ENCODE results near the gene FOSL1.
"Not testable (repeated sequence)": the region's sequence is repeated elsewhere in the genome, so short reads cannot be mapped to it uniquely, and the experiment has no call there.

Gene FOSL1

DNA sequence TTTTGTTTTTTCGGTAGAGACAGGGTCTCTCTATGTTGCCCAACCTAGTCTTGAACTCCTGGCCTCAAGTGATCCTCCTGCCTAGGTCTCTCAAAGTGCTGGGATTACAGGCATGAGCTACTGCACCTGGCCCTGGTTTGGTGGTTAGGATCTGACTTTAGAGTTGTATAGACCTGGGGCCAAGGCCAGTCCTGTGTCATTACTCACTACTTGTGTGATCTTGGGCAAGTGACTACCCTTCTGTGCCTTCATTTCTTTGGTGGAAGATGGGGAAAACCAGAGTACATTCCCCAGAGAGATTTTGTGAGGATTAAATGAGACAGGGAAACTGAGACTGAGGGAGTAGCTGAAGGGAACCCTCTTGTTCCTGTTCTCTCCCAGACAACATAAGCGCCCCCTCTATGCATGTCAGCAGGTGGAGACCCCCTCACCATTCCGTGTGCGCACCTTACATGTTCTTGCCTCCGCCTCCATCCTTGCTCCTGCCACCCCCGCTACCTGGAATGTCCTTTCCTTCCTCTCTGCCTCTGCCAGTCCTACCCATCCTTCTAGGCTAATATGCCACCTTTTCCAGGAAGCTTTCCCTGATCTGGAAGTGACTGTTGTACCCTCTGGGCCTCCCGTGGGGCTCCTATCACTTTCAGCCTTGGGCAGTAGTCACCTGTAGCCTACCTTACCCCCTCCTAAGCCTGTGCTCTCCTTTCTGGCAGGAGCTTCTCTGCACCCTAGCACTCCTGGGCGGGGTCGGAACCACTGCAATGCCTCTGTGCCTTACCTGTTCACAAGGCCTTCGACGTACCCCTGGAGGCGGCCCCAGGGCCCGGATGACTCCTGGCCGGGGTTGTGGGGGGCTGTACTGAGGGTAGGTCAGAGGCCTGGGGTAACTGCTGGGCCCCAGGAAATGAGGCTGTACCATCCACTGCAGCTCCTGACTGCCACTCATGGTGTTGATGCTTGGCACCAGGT, 3.9 kb downstream of the FOSL1 start:
- DNase-seq (ENCODE audit: low read depth), result no peak

DNA sequence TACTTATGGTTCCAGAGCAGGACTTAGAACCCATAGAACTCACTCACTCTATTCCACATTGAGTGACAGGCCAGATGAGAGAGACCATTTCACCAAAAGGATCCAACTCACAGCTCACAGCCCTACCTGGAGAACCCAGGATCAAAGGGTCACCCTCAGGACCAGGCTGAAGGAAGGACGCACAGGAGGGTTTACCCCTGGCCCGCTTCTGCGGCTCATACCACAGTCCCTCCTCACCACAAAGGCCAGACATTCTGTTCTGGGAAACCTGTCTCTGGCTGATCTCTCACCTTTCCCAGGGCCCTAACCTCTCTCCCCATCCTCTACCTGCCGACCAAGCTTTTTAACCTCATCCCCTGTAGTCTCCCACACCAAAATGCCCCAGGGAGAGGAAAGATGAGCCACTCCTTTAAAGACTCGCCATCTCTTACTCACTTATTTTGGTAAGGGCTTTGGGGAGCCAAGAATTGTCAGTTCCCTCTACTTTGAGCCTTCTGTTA, 4.7 kb downstream of the FOSL1 start:
- no peak for DNase-seq (ENCODE audit: low read depth)

DNA sequence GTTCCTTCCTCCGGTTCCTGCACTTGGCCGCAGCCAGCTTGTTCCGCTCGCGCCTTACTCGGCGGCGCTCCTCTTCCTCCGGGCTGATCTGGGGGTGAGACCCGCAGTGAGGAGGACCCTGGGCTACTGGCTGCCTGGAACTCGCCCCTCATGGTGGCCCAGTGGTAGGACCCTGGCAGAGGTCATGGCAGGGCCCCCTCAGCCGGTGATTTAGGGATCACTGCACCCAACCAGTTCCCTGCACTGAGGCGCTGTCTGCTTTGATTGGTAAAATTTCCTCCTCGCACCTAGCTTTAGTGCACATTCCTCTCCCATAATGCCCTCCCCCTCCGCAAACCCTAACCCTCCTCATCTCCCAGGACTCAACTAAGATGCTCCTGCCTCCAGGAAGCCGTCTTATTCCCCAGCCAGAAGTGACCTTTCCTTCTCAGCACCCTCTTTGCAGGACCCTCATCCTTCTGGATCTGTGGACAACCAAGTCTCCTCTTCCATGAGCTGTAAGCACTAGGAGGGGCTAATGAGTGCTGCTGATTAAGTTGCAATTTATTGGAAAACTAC, 6.1 kb downstream of the FOSL1 start:
- DNase-seq (ENCODE audit: low read depth), result no peak

DNA sequence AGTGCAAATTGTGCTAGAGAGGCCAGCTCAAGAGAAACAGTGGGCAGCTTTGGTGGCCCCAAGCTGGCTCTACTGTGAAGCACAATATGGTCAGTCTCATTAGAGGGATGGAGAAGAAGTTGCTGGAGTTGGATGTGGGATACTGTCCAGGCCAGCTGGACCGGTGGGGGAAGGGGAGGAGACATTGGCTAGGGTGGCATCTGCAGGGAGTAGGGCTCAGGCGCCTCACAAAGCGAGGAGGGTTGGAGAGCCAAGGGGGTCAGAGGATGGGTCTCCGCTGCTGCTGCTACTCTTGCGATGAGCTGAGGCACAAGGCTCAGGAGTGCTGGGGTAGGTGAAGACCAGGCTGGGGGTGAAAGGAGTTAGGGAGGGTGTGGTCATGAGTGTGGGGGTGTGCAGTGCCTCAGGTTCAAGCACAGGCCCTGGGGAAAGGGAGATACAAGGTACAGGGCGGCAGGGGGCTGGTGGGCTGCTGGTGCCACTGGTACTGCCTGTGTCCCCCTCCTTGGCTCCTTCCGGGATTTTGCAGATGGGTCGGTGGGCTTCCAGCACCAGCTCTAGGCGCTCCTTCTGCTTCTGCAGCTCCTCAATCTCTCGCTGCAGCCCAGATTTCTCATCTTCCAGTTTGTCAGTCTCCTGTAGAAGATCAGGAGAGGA, 7.4 kb downstream of the FOSL1 start:
- no peak for DNase-seq (ENCODE audit: low read depth)

DNA sequence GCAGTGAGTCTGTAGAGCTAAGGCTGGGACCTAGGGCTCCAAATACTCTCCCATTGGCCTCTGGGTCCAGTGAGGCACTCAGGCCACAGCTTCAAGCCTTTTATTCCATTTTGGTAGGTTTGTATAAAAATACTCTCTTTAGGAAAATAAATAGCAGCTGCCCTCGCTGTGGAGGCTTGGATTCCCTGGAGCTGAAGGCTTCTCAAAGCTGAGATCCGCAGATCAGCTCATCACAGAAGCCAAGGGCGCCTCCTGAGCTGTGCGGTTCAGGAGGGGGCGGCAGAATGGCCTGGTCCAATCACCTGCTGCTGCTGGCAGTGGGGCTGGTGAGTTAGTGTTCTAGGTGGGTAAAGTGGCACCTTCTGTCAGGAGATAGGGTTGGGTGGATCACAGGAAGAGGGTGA, 8.0 kb downstream of the FOSL1 start:
- not testable (repeated sequence) for DNase-seq (ENCODE audit: low read depth)

DNA sequence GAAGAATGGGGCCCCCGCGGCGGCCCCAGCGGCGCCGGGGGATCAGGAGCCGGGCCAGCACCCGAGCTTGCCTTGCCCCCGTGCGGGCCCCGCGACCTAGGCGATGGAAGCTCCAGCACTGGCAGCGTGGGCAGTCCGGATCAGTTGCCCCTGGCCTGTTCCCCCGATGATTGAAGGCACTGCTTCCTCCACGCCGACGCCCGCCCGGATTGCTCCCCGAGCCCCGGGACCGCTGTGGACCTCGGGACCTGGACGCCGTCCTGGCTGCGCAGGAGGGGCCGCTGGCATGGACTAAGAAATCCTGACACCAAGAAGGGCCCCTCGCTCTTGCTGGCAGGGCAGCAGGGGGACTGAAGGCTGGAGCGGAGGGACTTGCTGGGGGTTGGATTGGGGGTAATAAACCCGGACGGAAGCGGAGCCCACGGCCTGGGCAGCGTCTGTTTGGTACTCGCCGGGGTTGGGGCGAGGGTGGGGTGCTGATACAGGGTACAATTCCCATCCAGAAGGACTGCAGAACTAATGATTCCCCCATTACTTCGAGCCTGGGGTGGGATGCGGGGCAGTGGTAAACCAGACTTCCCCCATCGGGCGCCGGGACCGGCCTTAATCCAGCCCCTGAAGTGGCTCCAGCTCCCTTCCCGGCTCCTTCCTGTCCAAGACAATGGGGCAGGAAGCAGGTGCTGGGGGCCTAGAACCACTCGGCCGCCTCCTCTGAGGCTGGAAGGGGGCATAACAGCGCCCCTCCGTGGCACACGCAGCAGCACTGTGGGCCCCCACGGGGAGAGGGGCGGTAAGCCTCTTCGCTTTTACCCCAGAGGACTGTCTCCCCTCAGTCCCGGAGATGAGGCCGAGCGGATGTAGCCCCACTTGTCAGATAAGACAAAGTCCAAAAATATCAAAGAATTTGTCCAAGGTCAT, 8.7 kb downstream of the FOSL1 start:
- DNase-seq (ENCODE audit: low read depth), result no peak

DNA sequence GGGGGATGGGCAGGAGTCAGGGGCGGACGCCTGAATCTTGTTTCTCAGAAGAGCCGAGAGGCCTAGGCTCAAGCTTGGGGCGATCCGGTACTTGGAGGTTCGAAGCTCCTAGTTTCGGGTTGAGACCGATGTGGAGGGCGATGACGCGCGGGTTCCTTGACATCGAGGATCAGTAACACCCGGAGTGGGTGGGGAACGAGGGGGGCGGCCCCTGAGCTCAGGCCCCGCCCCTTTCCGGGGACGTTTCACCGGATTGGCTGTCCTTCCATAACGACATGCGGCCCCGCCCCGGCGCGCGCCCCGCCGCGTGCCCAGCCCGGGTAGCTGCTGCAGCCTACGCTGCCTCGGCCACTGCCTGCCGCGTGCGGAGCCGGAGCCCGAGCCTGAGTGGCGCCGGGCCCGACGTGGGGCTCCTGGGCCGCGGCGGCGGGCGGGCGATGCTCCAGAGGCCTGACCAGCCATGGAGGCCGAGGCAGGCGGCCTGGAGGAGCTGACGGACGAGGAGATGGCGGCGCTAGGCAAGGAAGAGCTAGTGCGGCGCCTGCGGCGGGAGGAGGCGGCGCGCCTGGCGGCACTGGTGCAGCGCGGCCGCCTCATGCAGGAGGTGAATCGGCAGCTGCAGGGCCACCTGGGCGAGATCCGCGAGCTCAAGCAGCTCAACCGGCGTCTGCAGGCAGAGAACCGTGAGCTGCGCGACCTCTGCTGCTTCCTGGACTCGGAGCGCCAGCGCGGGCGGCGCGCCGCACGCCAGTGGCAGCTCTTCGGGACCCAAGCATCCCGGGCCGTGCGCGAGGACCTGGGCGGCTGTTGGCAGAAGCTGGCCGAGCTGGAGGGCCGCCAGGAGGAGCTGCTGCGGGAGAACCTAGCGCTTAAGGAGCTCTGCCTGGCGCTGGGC, 9.6 kb downstream of the FOSL1 start, which contains the start of gene CCDC85B:
TSS of gene CCDC85B (plus strand) at position 350 of the 895 bp plus-strand sequence. CDS start at position 461, 111 bp downstream.
- DNase-seq (ENCODE audit: low read depth), result peak; percentile 96

DNA sequence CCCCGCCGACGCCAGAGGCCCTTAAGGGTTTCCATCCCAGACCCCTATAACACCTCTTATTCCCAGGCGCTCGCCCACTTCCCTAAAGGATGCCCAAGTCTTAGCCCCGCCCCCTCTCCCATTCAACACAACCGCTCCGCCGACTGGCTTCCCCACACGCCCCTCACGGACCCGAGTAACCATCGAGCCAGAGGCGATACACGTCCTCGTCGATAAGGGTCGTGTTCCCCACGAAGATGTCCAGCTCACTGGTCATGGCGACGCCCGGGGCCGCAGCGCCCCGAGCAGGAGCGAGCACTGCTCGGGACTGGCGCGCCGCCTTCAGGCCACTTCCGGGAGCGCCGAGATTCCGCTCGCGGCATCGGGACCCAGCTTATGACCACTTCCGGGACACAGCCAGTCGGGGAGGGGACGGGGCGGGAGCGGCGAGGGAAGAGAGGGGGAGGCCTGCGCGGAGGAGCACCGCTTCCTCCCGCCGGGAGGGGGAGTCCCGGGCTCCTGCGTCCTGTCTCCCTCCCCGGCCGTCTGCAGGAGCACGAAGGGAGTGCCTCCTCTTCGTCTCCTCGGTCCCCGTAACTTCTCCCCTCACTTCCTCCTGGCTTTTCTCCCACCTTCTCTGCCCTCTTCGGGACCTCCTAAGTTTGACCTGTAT, 11.9 kb downstream of the FOSL1 start, which contains the start of gene FIBP:
TSS of gene FIBP (minus strand) at position 309 of the 652 bp plus-strand sequence. CDS start at position 256, 53 bp downstream.
- peak; percentile 95 for DNase-seq (ENCODE audit: low read depth)

DNA sequence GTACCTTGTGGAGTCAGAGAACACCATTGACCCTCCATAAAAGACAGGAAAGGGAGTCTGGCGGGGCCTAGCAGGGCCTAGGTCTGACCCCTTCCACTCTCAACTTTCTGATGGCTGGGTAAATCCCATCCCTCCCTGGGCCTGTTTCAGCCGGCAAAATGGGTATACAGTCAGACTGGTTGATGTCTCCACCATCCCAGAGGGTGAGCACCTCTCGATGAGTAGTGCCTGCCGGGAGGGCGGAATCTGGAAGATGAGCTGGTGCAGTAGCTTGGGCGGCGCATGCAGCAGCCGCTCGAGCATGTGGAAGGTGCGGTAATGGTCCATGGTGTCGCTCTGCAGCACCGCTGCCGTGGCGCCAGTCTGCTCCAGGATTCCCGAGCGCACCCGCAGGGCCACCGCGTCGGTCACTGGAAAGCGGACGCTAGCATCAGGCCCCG, 12.4 kb downstream of the FOSL1 start:
- no peak for DNase-seq (ENCODE audit: low read depth)

DNA sequence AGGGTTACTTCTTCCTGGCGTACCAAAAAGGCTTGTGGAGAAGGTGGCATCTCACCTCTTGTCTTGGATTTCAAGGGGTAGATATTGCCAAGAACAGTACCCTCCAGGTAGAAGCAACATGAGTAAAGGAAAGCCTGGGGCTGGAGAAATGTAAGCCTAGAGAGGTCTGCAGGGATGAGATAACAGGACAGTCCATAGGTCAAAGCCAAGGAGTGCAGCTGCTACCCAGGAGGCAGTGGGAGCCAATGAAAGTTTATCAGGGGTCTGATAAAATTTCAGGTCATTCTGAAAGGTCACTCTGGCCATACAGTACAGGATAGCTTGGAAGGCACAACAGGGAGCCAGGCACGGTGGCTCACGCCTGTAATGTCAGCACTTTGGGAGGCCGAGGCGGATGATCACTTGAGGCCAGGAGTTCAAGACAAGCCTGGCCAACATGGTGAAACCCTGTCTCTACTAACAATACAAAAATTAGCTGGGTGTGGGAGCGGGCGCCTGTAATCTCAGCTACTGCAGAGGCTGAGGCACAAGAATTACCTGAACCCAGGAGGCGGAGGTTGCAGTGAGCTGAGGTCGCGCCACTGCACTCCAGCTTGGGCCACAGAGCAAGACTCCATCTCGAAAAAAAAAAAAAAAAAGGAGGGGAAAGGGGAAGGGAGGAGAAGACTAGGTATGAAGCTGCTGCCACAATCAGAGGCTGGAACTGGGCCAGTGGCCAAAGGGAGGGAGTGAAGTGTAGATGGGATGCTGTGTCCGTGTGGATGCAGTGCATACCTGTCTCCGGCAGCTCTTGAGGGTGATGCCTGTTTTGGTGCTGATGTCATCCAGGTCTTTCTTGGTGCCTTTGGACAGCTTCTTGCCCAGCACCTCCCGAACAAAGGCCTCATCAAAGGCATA, 13.1 kb downstream of the FOSL1 start:
- no peak for DNase-seq (ENCODE audit: low read depth)

DNA sequence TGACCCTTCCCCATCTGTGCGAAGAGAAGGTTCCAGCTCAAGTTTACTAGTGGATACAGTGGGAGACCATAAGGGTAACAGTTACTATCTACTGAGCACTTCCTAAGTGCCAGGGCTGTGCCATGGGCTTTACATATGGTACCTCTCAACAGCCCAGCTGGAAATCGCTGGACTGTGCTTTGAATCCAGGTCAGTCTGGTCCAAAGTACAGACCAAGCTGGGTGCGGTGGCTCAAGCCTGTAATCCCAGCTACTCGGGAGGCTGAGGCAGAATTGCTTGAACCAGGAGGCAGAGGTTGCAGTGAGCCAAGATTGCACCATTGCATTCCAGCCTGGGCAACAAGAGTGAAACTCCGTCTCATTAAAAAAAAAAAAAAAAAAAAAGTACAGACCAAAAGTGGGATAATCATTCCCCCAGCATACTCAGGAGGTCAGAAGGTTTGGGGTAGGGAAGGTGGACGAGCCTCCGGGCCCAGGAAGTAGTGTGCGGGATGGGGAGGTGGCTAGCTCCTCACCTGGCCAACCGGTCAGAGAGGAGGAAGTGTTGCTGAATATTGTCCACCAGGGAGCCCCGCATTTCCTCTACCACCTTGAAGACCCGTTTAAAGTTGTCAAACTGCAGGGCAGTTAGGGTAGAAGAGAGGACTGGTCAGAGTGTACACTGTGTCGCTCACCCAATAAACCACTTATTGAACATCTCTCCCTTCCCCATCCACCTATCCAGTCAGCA, 14.2 kb downstream of the FOSL1 start:
- no peak for DNase-seq (ENCODE audit: low read depth)

DNA sequence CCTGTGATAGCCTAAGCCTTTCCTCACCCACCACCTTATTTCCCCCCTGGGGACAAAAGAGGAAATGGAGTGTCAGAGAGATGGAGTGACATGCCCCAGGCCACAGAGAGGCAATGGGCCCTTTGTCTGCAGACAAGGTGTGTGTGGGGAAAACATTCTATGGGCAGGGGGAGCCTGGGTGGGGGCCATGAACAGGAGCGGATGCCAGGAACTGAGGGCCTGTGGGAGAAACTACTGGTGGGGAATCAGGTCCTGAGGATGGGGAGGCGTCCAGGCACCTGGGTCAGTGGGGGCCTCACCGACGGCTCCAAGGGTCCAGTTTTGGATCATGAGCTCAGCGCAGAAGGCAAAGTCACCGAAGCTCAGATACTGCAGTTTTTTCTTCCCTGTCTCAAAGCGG, 15.0 kb downstream of the FOSL1 start:
- no peak for DNase-seq (ENCODE audit: low read depth)

DNA sequence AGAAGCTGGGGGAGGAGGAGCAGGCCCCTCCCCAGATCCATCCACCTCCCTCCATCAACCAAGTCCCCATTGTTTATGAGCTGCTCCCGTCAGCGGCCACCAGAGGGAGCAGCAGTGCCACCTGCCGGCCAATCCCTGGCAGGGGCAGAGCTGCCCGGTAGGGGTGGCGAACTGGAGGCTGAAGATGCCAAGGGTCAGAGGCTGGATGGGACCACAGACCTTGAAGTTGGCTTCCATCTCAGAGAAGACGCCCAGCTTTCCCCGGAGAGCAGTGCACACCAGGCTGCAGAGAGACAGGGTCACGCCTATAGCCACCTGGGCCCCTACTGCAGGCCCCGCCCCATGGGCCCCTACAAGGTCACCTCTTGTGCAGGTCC, 15.5 kb downstream of the FOSL1 start:
- peak; percentile 77 for DNase-seq (ENCODE audit: low read depth)

DNA sequence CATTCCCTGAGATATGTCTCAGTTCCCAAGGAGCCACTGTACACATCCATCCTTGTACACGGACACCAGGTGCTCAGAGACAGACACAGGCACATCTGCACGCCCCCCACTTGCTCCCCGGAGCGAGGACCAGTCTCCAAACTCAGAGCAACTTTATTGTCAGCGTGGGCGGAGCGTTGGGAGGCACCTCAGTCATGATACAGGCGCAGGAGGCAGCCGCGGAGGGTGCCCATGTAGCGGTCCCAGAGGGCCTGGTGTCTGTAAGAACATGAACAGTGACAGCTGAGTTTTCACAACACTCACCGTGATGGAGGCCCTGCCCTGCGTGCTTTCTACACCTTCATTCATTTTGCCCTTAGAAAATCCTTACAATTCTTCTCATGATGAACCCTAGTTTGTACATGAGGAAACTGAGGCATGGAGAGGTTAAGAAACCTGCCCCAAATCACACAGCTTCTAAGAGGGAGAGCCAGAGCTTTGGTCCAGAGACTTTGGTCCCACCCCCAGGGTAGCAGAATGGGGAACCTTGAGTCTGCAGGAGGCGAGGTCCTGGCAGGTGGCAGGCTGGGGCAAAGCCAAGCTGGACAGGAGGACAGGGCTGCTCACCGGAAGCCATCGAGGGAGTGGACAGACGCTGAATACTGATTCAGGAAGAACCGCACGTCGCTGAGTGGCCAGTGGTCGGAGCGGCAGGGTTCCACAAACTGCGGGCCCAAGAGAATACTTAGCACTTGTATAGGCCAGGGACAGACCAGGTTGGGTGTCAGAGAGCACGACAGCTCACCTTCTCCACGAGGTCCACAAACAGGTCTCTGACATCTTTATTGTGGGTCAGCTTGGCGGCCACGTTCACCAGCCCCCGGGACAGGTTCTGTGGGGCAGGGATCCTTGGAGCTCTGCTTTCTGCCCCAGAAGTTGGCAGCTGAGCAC, 16.1 kb downstream of the FOSL1 start:
- DNase-seq (ENCODE audit: low read depth), result no peak

DNA sequence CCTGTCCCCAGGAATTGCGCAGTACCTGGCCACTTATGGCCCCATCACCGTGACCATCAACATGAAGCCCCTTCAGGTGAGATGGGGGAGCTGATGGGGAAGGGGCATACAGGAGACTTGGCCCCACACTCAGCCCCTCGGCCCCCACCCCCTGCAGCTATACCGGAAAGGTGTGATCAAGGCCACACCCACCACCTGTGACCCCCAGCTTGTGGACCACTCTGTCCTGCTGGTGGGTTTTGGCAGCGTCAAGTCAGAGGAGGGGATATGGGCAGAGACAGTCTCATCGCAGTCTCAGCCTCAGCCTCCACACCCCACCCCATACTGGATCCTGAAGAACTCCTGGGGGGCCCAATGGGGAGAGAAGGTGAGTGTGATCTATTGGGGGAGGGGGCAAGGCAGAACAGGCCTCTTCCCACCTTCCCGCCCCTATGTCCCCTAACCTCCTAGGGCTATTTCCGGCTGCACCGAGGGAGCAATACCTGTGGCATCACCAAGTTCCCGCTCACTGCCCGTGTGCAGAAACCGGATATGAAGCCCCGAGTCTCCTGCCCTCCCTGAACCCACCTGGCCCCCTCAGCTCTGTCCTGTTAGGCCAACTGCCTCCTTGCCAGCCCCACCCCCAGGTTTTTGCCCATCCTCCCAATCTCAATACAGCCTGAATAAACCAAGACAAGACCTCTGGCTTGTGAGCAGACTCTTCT, 17.0 kb downstream of the FOSL1 start:
- no peak for DNase-seq (ENCODE audit: low read depth)
